Panc1 (cell line): ENCODE data around the gene ERN1. TPM values are rescaled to one million over a fixed set of nuclear protein-coding genes. Genes with fewer than 3 reads are reported as not detected.

Source experiments
- ATAC-seq: fragments of 200-7000 bp; cut with Tn5 transposase; 2 replicates; pipeline ENCODE4 v1.9.1; 2020; ENCODE audit warnings: mild to moderate bottlenecking, moderate library complexity
- BruUV-seq: library from RNA; stranded (reverse); fragments of 400-500 nt; replicated peaks from 2 replicates; lab custom pipeline; 2021; lab: Mats Ljungman, UMichigan
- CTCF ChIA-PET: fragments of 300-600 bp; sonication (Branson Sonifier 250); formaldehyde crosslinking; loops from one replicate; lab custom pipeline; 2022; ENCODE audit warnings: antibody characterized with exemption; lab: Charles Lee
- POLR2A ChIA-PET: fragments of 300-600 bp; sonication (Branson Sonifier 250); formaldehyde crosslinking; loops from one replicate; lab custom pipeline; 2022; ENCODE audit warnings: antibody characterized with exemption; lab: Charles Lee
- DNase-seq: peaks from one replicate; pipeline ENCODE4 v3.0.0-alpha.2; 2010; ENCODE audit warnings: low read depth, low spot score
- H3K27ac ChIP-seq: 2 replicates; pipeline ENCODE4 v1.5.1; 2011; ENCODE audit warnings: mild to moderate bottlenecking, low read length, inconsistent platforms
- H3K27me3 ChIP-seq: fragments of 200-500 bp; sonication (Bioruptor generic); 2 replicates; pipeline ENCODE4 v1.6.0; 2014; ENCODE audit warnings: low read length, inconsistent platforms; ENCODE audit not compliant: control insufficient read depth, insufficient read depth
- H3K36me3 ChIP-seq: fragments of 200-500 bp; sonication (Bioruptor generic); 2 replicates; pipeline ENCODE4 v1.5.1; 2014; ENCODE audit warnings: inconsistent platforms, mild to moderate bottlenecking, low read length, moderate library complexity; ENCODE audit not compliant: control insufficient read depth, insufficient read depth
- H3K4me1 ChIP-seq: 2 replicates; pipeline ENCODE4 v1.5.1; 2011; ENCODE audit warnings: inconsistent platforms, mild to moderate bottlenecking, low read length, moderate library complexity; ENCODE audit not compliant: control insufficient read depth, insufficient read depth
- H3K4me3 ChIP-seq, 2 experiments: 2 replicates each; pipeline ENCODE4 v1.5.1; 2011 to 2012; ENCODE audit warnings: low read depth in 2 of 2, low read length in 2 of 2, mild to moderate bottlenecking in 2 of 2, inconsistent platforms in 1 of 2, moderate library complexity in 1 of 2
- H3K9me3 ChIP-seq: fragments of 200-500 bp; sonication (Bioruptor generic); 2 replicates; pipeline ENCODE4 v1.5.1; 2014; ENCODE audit warnings: low read depth, mild to moderate bottlenecking, inconsistent platforms, low read length, moderate library complexity; ENCODE audit not compliant: control insufficient read depth, insufficient read depth
- CTCF ChIP-seq: fragments of 450-650 bp; IDR thresholded peaks from 2 replicates; pipeline ENCODE4 v1.5.1; 2017; ENCODE audit warnings: mild to moderate bottlenecking
- POLR2AphosphoS5 ChIP-seq: IDR thresholded peaks from 2 replicates; pipeline ENCODE4 v1.6.1; 2012; ENCODE audit warnings: mild to moderate bottlenecking, low read depth, low read length, moderate library complexity
- REST ChIP-seq, 2 experiments: IDR thresholded peaks; 2 replicates each; pipeline ENCODE4 v1.6.1; 2011 to 2012; ENCODE audit warnings: low read depth in 2 of 2, control low read depth in 1 of 2, low read length in 1 of 2, mild to moderate bottlenecking in 1 of 2, moderate library complexity in 1 of 2; ENCODE audit not compliant: insufficient read depth in 1 of 2
- SIN3A ChIP-seq: IDR thresholded peaks from 2 replicates; pipeline ENCODE4 v1.6.1; 2012; ENCODE audit warnings: low read depth, mild to moderate bottlenecking, low read length, moderate library complexity, borderline replicate concordance; ENCODE audit not compliant: insufficient read depth
- TCF7L2 ChIP-seq: IDR thresholded peaks from 2 replicates; pipeline ENCODE4 v1.6.1; 2011; ENCODE audit warnings: mild to moderate bottlenecking, low read depth, low read length, inconsistent platforms
- in situ Hi-C: cut with HindIII; loops from 2 replicates; pipeline ENCODE4 v1.10.0; 2016; ENCODE audit warnings: low sequenced_read_pairs, low pct_unique_long_range_greater_than_20kb
- intact Hi-C: fragments of 100-400 bp; cut with micrococcal nuclease; formaldehyde crosslinking; loops from one replicate; pipeline ENCODE4 v1.10.0; 2022; ENCODE audit not compliant: unreplicated experiment
- total RNA-seq: library from RNA; stranded (reverse); gene quantifications from one replicate; pipeline ENCODE4 v1.2.1, GENCODE V29; 2021; ENCODE audit not compliant: unreplicated experiment

ERN1 gene
- total RNA-seq, 1 experiment from 2014 or later, result 12.1 TPM

- no peak overlapping the region for H3K4me3 ChIP-seq
- in situ Hi-C loops, result no loop called here
- TF ChIP-seq SIN3A (no peak), REST (IDR thresholded peaks at IDR 0.05; ENCODE audit: insufficient read depth in 1 of 2, low read depth in 2 of 2, low read length in 1 of 2) (no peak), CTCF (no peak), TCF7L2 (no peak), POLR2AphosphoS5 (no peak)
Observed at GRCh38 chr17:64077379-64077778, 52.6 kb downstream of the ERN1 start.

GRCh38 chr17:64075913-64076312 is 54.0 kb downstream of the ERN1 start:
- intact Hi-C loops (no loop called here), in situ Hi-C loops (no loop called here)
- Histone ChIP-seq H3K27ac (no peak overlapping the region), H3K4me3 (no peak overlapping the region), H3K9me3 (no peaks in the 10 kb centered on the region), H3K4me1 (no peaks in the 10 kb centered on the region; the same call in 1 of the 2 replicates), H3K36me3 (no peaks in the 10 kb centered on the region), H3K27me3 (no peaks in the 10 kb centered on the region)
- ChIA-PET POLR2A (no interaction called here), CTCF (no interaction called here)
- DNase-seq, result no peak
- BruUV-seq, result no TSS peak
- no peak for ATAC-seq
- no peak for TF ChIP-seq POLR2AphosphoS5
- no peak for TF ChIP-seq REST (IDR thresholded peaks at IDR 0.05; ENCODE audit: insufficient read depth in 1 of 2, low read depth in 2 of 2, low read length in 1 of 2)
- TF ChIP-seq SIN3A, result no peak
- TF ChIP-seq CTCF, result no peak
- no peak for TF ChIP-seq TCF7L2

More at GRCh38 chr17:64077379-64077778, 52.6 kb downstream of the ERN1 start:
- Histone ChIP-seq H3K27ac (no peak overlapping the region), H3K36me3 (no peaks in the 10 kb centered on the region), H3K9me3 (no peaks in the 10 kb centered on the region), H3K27me3 (no peaks in the 10 kb centered on the region), H3K4me1 (peaks cover 10% of the 10 kb centered on the region)
- ATAC-seq (no peak), DNase-seq (no peak)
- POLR2A ChIA-PET, result no interaction called here
- BruUV-seq, result no TSS peak
- intact Hi-C loops, result no loop called here
- CTCF ChIA-PET, result no interaction called here
